Keratinocyte (primary cell): ENCODE data around the gene ATP1A2. TPM values are rescaled to one million over a fixed set of nuclear protein-coding genes. Genes with fewer than 3 reads are reported as not detected.

Experiments
- DNase-seq: peaks from one replicate; pipeline ENCODE4 v3.0.0-alpha.2; 2011; ENCODE audit warnings: low read depth, missing footprints, low spot score
- FAIRE-seq: peaks from 2 replicates; lab custom pipeline; 2011; peaks lifted over from hg19 to GRCh38; lab: Jason Lieb, UNC
- H2AFZ ChIP-seq: 2 replicates; pipeline ENCODE4 v1.6.0; 2012; ENCODE audit warnings: low read length, control low read depth, inconsistent platforms; ENCODE audit not compliant: control insufficient read depth
- H3K27ac ChIP-seq: 2 replicates; pipeline ENCODE4 v1.5.1; 2011; ENCODE audit warnings: low read length; ENCODE audit not compliant: control insufficient read depth, insufficient read depth
- H3K27me3 ChIP-seq: 3 replicates; pipeline ENCODE4 v1.6.0; 2011; ENCODE audit warnings: low read length; ENCODE audit not compliant: control insufficient read depth, insufficient read depth; ENCODE audit errors: extremely low read depth
- H3K36me3 ChIP-seq, 2 experiments: 2 replicates in 1 of 2; 3 replicates in 1 of 2; pipeline ENCODE4 v1.5.1; 2011; ENCODE audit warnings: low read length in 2 of 2, mild to moderate bottlenecking in 1 of 2; ENCODE audit not compliant: control insufficient read depth in 2 of 2, insufficient read depth in 2 of 2; ENCODE audit errors: extremely low read depth in 1 of 2
- H3K4me1 ChIP-seq: 3 replicates; pipeline ENCODE4 v1.5.1; 2011; ENCODE audit warnings: low read length; ENCODE audit not compliant: control insufficient read depth, insufficient read depth; ENCODE audit errors: extremely low read depth
- H3K4me2 ChIP-seq: 3 replicates; pipeline ENCODE4 v1.6.0; 2011; ENCODE audit warnings: low read depth, low read length; ENCODE audit not compliant: control insufficient read depth, insufficient read depth; ENCODE audit errors: extremely low read depth
- H3K4me3 ChIP-seq, 3 experiments: fragments of 200-600 bp in 1 of 3; sonication (generic) in 1 of 3; 2 replicates in 2 of 3; 3 replicates in 1 of 3; pipeline ENCODE4 v1.5.1; 2011 to 2016; ENCODE audit warnings: low read length in 3 of 3, mild to moderate bottlenecking in 3 of 3, control low read depth in 2 of 3, inconsistent platforms in 1 of 3, low read depth in 1 of 3, mixed read lengths in 1 of 3, mixed run types in 1 of 3, moderate library complexity in 1 of 3; ENCODE audit not compliant: control insufficient read depth in 2 of 3, insufficient read depth in 2 of 3; ENCODE audit errors: extremely low read depth in 1 of 3
- H3K79me2 ChIP-seq: 2 replicates; pipeline ENCODE4 v1.6.0; 2012; ENCODE audit warnings: low read length; ENCODE audit not compliant: control insufficient read depth, insufficient read depth
- H3K9ac ChIP-seq: 3 replicates; pipeline ENCODE4 v1.6.0; 2011; ENCODE audit warnings: low read length; ENCODE audit not compliant: control insufficient read depth, insufficient read depth; ENCODE audit errors: extremely low read depth
- H3K9me1 ChIP-seq: 3 replicates; pipeline ENCODE4 v1.6.0; 2011; ENCODE audit warnings: low read length; ENCODE audit not compliant: control insufficient read depth, insufficient read depth; ENCODE audit errors: extremely low read depth
- H3K9me3 ChIP-seq: 2 replicates; pipeline ENCODE4 v1.5.1; 2012; ENCODE audit warnings: low read depth, low read length; ENCODE audit not compliant: control insufficient read depth
- H4K20me1 ChIP-seq: 3 replicates; pipeline ENCODE4 v1.6.0; 2011; ENCODE audit warnings: low read length; ENCODE audit not compliant: control insufficient read depth, insufficient read depth; ENCODE audit errors: extremely low read depth
- EZH2 ChIP-seq: IDR thresholded peaks from one replicate; pipeline ENCODE4 v1.6.1; 2012; ENCODE audit warnings: inconsistent platforms, mild to moderate bottlenecking, low read length, moderate library complexity
- dilution Hi-C: fragments of 300-500 bp; cut with MboI; formaldehyde crosslinking; loops from one replicate; pipeline ENCODE4 v1.7.0; 2020; ENCODE audit warnings: low sequenced_read_pairs; ENCODE audit not compliant: extremely low pct_ligation_motif_present
- polyA plus RNA-seq, 5 experiments: library from polyadenylated mRNA; depleted of rRNA in 3 of 5; stranded (reverse) in 3 of 5; stranded (forward) in 1 of 5; unstranded in 1 of 5; fragments of >200 nt; gene quantifications; 1 replicate in 1 of 5; 2 replicates in 3 of 5; 3 replicates in 1 of 5; pipeline versions ENCODE4 v1.2.1 to v1.2.3, GENCODE V29; 2011 to 2012; ENCODE audit warnings: missing spikeins in 2 of 5, low read depth in 1 of 5, low replicate concordance in 1 of 5
- TF ChIP-seq, protein P1 (sequence below), 3 experiments: IDR thresholded peaks in 1 of 3; conservative IDR thresholded peaks in 1 of 3; optimal IDR thresholded peaks in 1 of 3; 2 replicates in 2 of 3; 3 replicates in 1 of 3; pipeline versions ENCODE3 to v1.5.1; 2011; ENCODE audit warnings: low read length in 3 of 3, mild to moderate bottlenecking in 3 of 3, moderate library complexity in 2 of 3, control low read depth in 1 of 3, inconsistent platforms in 1 of 3; ENCODE audit not compliant: insufficient read depth in 2 of 3; ENCODE audit errors: extremely low read depth in 1 of 3

Gene ATP1A2
- polyA plus RNA-seq, 1 donor (not counting 4 experiments of a cell fraction or from before 2014, with no cell fraction given) = not detected

DNA sequence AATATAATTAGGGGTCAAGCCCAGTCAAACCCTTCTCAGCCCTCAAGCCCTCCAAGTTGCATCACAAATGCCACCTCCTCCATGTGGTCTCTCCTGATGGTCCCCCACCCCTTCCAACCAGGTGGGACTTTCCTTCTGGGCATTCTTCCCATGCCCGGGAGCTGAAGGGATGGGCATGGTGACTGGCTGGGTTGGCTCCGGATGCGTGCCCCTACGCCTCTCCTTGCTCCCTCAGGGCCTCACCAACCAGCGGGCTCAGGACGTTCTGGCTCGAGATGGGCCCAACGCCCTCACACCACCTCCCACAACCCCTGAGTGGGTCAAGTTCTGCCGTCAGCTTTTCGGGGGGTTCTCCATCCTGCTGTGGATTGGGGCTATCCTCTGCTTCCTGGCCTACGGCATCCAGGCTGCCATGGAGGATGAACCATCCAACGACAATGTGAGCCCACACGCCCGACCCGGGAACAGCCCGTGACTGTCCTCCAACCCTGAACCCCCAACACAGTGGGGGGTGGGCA lies 7.5 kb downstream of the ATP1A2 start:
- Histone ChIP-seq H3K9me3 (no peaks in the 10 kb centered on the region), H3K4me3 (no peak overlapping the region), H3K27me3 (no peaks in the 10 kb centered on the region), H2AFZ (no peak overlapping the region), H3K4me2 (no peak overlapping the region), H3K79me2 (no peaks in the 10 kb centered on the region), H3K9ac (no peak overlapping the region), H3K36me3 (no peaks in the 10 kb centered on the region), H3K27ac (no peak overlapping the region), H3K9me1 (no peaks in the 10 kb centered on the region), H3K4me1 (peaks cover 20% of the 10 kb centered on the region), H4K20me1 (no peaks in the 10 kb centered on the region)
- DNase-seq (no peak), FAIRE-seq (no peak)
- dilution Hi-C loops = no loop called here
- TF ChIP-seq, protein P1, sequence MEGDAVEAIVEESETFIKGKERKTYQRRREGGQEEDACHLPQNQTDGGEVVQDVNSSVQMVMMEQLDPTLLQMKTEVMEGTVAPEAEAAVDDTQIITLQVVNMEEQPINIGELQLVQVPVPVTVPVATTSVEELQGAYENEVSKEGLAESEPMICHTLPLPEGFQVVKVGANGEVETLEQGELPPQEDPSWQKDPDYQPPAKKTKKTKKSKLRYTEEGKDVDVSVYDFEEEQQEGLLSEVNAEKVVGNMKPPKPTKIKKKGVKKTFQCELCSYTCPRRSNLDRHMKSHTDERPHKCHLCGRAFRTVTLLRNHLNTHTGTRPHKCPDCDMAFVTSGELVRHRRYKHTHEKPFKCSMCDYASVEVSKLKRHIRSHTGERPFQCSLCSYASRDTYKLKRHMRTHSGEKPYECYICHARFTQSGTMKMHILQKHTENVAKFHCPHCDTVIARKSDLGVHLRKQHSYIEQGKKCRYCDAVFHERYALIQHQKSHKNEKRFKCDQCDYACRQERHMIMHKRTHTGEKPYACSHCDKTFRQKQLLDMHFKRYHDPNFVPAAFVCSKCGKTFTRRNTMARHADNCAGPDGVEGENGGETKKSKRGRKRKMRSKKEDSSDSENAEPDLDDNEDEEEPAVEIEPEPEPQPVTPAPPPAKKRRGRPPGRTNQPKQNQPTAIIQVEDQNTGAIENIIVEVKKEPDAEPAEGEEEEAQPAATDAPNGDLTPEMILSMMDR (optimal IDR thresholded peaks at IDR 0.05 in 1 of 3, IDR thresholded peaks at IDR 0.05 in 1 of 3, conservative IDR thresholded peaks at IDR 0.05 in 1 of 3; ENCODE audit: extremely low read depth in 1 of 3, insufficient read depth in 2 of 3, low read length in 3 of 3) = no peak
- no peak for TF ChIP-seq EZH2

DNA sequence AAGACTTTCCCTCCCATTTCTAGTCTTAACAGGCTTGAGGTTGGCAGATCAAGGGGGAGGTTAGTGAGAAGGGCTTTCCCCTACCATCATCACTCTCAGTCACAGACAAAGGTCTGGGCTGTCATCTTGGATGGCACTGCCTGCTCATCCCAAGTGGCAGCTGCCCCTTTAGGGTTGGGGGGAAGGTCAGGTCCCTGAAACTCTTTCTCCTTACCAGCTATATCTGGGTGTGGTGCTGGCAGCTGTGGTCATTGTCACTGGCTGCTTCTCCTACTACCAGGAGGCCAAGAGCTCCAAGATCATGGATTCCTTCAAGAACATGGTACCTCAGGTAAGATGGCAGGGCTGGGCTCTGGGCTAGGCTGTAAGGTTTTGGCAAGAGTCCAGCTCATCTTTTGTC lies 8.2 kb downstream of the ATP1A2 start:
- dilution Hi-C loops = no loop called here
- Histone ChIP-seq H3K4me1 (peaks cover 20% of the 10 kb centered on the region), H3K9ac (no peak overlapping the region), H4K20me1 (no peaks in the 10 kb centered on the region), H3K4me3 (no peak overlapping the region), H3K79me2 (no peaks in the 10 kb centered on the region), H3K27me3 (no peaks in the 10 kb centered on the region), H3K27ac (no peak overlapping the region), H3K9me1 (no peaks in the 10 kb centered on the region), H3K4me2 (no peak overlapping the region), H3K36me3 (no peaks in the 10 kb centered on the region), H2AFZ (no peak overlapping the region), H3K9me3 (no peaks in the 10 kb centered on the region)
- no peak for FAIRE-seq
- DNase-seq = no peak
- TF ChIP-seq EZH2 = no peak
- TF ChIP-seq, protein P1 (optimal IDR thresholded peaks at IDR 0.05 in 1 of 3, IDR thresholded peaks at IDR 0.05 in 1 of 3, conservative IDR thresholded peaks at IDR 0.05 in 1 of 3; ENCODE audit: extremely low read depth in 1 of 3, insufficient read depth in 2 of 3, low read length in 3 of 3) = no peak
